ENCODE data around the gene PRKN. TPM values are rescaled to one million over a fixed set of nuclear protein-coding genes. Genes with fewer than 3 reads are reported as not detected.

PRKN gene
- total and polyA plus RNA-seq, 9 of the 15 experiments (the other 6 are each of a cell fraction or from before 2014, with no cell fraction given) = 0.03 to 0.96 (median 0.15) TPM; not detected in 2

- no peak overlapping the region for H3K27ac ChIP-seq (ENCODE audit: extremely low read depth, low read depth, low read length)
- WGBS (ENCODE audit: insufficient coverage, low coverage, missing lambda C conversion rate) = 2% methylated on average over 2 of the region's 2 CpGs
- intact Hi-C loops (cut with micrococcal nuclease) = no loop called here
- no peaks in the 10 kb centered on the region for H3K27me3 ChIP-seq (ENCODE audit: control insufficient read depth in 2 of 2, insufficient read depth in 2 of 2, low read length in 2 of 2)
- no peaks in the 10 kb centered on the region for H3K9me3 ChIP-seq (replicated peaks; ENCODE audit: control insufficient read depth, insufficient read depth, low read depth, low read length)
- no peak overlapping the region for H3K4me2 ChIP-seq (ENCODE audit: insufficient read depth, low read length)
- H3K9ac ChIP-seq (ENCODE audit: insufficient read depth in 1 of 2, low read depth in 2 of 2, low read length in 2 of 2) = no peak overlapping the region
- no TSS peak for BruUV-seq (replicated peaks)
- H3K4me3 ChIP-seq = no peak overlapping the region
- no peaks in the 10 kb centered on the region for H3K9me1 ChIP-seq (ENCODE audit: control insufficient read depth, insufficient read depth, low read length)
- no peaks in the 10 kb centered on the region for H3K4me1 ChIP-seq (replicated peaks in 1 of 2; ENCODE audit: control insufficient read depth in 2 of 2, insufficient read depth in 2 of 2, low read length in 2 of 2)
- FAIRE-seq (no peak), DNase-seq (ENCODE audit: extremely low read depth in 1 of 4, low spot score in 3 of 4) (no peak), ATAC-seq (no peak)
- in situ Hi-C loops (cut with MboI) = no loop called here
- H2AFZ ChIP-seq (ENCODE audit: low read depth, low read length) = no peak overlapping the region
- ChIA-PET POLR2A (no interaction called here), CTCF (ENCODE audit: low intra/inter-chr PET ratio) (no interaction called here)
- no peaks in the 10 kb centered on the region for H3K79me2 ChIP-seq (ENCODE audit: control insufficient read depth, insufficient read depth, low read length)
- TF ChIP-seq ZNF41 (CRISPR knock-in tag; conservative IDR thresholded peaks at IDR 0.05) (no peak), ZNF644 (tag; IDR thresholded peaks at IDR 0.05; ENCODE audit: low read depth) (no peak), GATAD2A (IDR thresholded peaks at IDR 0.05) (no peak), XRCC5 (IDR thresholded peaks at IDR 0.05; ENCODE audit: low read depth, low read length) (no peak), CBX1 (IDR thresholded peaks at IDR 0.05; ENCODE audit: low read depth) (no peak), HIVEP1 (CRISPR knock-in tag; IDR thresholded peaks at IDR 0.05) (no peak), ADNP (tag; IDR thresholded peaks at IDR 0.05) (no peak), LARP7 (IDR thresholded peaks at IDR 0.05) (no peak), SNIP1 (IDR thresholded peaks at IDR 0.05; ENCODE audit: low read depth) (no peak), ZBTB9 (CRISPR knock-in tag; IDR thresholded peaks at IDR 0.05) (no peak), TFE3 (CRISPR knock-in tag; IDR thresholded peaks at IDR 0.05) (no peak), ZBTB17 (CRISPR knock-in tag; IDR thresholded peaks at IDR 0.05) (no peak)
- no peaks in the 10 kb centered on the region for H4K20me1 ChIP-seq (replicated peaks; ENCODE audit: control insufficient read depth, insufficient read depth, low read length)
- no peaks in the 10 kb centered on the region for H3K36me3 ChIP-seq (ENCODE audit: control insufficient read depth, insufficient read depth, low read length)
Measured at GRCh38 chr6:162234631-162235030, 492.9 kb downstream of the PRKN start.
